Measurements from ENCODE around the gene MARCHF9. TPM values are rescaled to one million over a fixed set of nuclear protein-coding genes. Genes with fewer than 3 reads are reported as not detected.

MARCHF9 gene
- total RNA-seq, 1 experiment from 2014 or later = 6.2 TPM

GRCh38 chr12:57765698-57766463, 11.0 kb downstream of the MARCHF9 start (continued):
- TF ChIP-seq ERG (CRISPR knock-in tag; IDR thresholded peaks at IDR 0.05) (0 out of 2 replicates have a peak, but pooled peaks have one; percentile 62), ZBTB21 (CRISPR knock-in tag; IDR thresholded peaks at IDR 0.05; ENCODE audit: borderline replicate concordance) (no peak), E2F1 (CRISPR knock-in tag; IDR thresholded peaks at IDR 0.05) (no peak), CBFB (CRISPR knock-in tag; IDR thresholded peaks at IDR 0.05; ENCODE audit: low read depth) (no peak), NR2C2 (CRISPR knock-in tag; IDR thresholded peaks at IDR 0.05) (no peak), ZNF396 (CRISPR knock-in tag; IDR thresholded peaks at IDR 0.05; ENCODE audit: borderline replicate concordance) (no peak), IRF1 (CRISPR knock-in tag; IDR thresholded peaks at IDR 0.05) (0 out of 2 replicates have a peak, but pooled peaks have one; percentile 17), SOX15 (CRISPR knock-in tag; IDR thresholded peaks at IDR 0.05) (no peak), PRRX2 (CRISPR knock-in tag; IDR thresholded peaks at IDR 0.05) (0 out of 2 replicates have a peak, but pooled peaks have one; percentile 57), ZNF416 (CRISPR knock-in tag; IDR thresholded peaks at IDR 0.05) (no peak), GABPB1 (CRISPR knock-in tag; IDR thresholded peaks at IDR 0.05) (no peak), TEAD4 (CRISPR knock-in tag; IDR thresholded peaks at IDR 0.05) (no peak), ZNF425 (CRISPR knock-in tag; conservative IDR thresholded peaks at IDR 0.05) (no peak), NR3C1 (CRISPR knock-in tag; conservative IDR thresholded peaks at IDR 0.05; ENCODE audit: low read depth) (no peak)

- ATAC-seq = peak; percentile 44
- H3K27ac Mint-ChIP-seq = no peak within 1 kb of the TSS
- TF ChIP-seq E2F5 (CRISPR knock-in tag; IDR thresholded peaks at IDR 0.05) = no peak
- no peak for TF ChIP-seq GRHL2 (CRISPR knock-in tag; IDR thresholded peaks at IDR 0.05; ENCODE audit: insufficient replicate concordance, severe bottlenecking)
- TF ChIP-seq SOX15 (CRISPR knock-in tag; IDR thresholded peaks at IDR 0.05) = no peak
- TF ChIP-seq PREB (CRISPR knock-in tag; IDR thresholded peaks at IDR 0.05; ENCODE audit: borderline replicate concordance) = no peak
- no peak for TF ChIP-seq STAT6 (CRISPR knock-in tag; conservative IDR thresholded peaks at IDR 0.05; ENCODE audit: low read depth)
- TF ChIP-seq ZMAT4 (CRISPR knock-in tag; IDR thresholded peaks at IDR 0.05) = no peak
- TF ChIP-seq HMGA2 (CRISPR knock-in tag; IDR thresholded peaks at IDR 0.05) = no peak
- 0 out of 2 replicates have a peak, but pooled peaks have one; percentile 62 for TF ChIP-seq ZNF138 (CRISPR knock-in tag; conservative IDR thresholded peaks at IDR 0.05)
- no peak for TF ChIP-seq ZNF317 (CRISPR knock-in tag; IDR thresholded peaks at IDR 0.05; ENCODE audit: borderline replicate concordance, low read depth)
- peak; percentile 60; the same call in 1 of the 2 replicates for TF ChIP-seq PRRX2 (CRISPR knock-in tag; IDR thresholded peaks at IDR 0.05)
- TF ChIP-seq ZNF416 (CRISPR knock-in tag; IDR thresholded peaks at IDR 0.05) = 0 out of 2 replicates have a peak, but pooled peaks have one; percentile 24
Measured at GRCh38 chr12:57766464-57767304, 11.8 kb downstream of the MARCHF9 start, which contains the start of gene CYP27B1. TSS of gene CYP27B1 (minus strand) at chr12:57767078. CDS start at chr12:57767041, 37 bp downstream.

More at GRCh38 chr12:57766464-57767304, 11.8 kb downstream of the MARCHF9 start, which contains the start of gene CYP27B1:
- POLR2A ChIA-PET = interaction anchor here (0.7 to 1.3 kb wide), 4 partner anchors 10 to 163 kb away, joined by 3 to 7 read pairs (median 5); partner anchors contain the start of gene TSFM
- no peaks in the 10 kb centered on the region for H3K9me3 Mint-ChIP-seq
- H3K4me3 Mint-ChIP-seq = peak within 1 kb of the TSS; percentile 74
- H3K4me1 Mint-ChIP-seq = peaks cover 36% of the 10 kb centered on the region
- peaks cover 23% of the 10 kb centered on the region for H3K36me3 Mint-ChIP-seq
- H3K27me3 Mint-ChIP-seq (ENCODE audit: low read depth) = peaks cover 66% of the 10 kb centered on the region
- DNase-seq (ENCODE audit: low spot score) = peak; percentile 61
- CTCF ChIA-PET = interaction anchor here (0.7 to 5.3 kb wide), 14 partner anchors 8 to 183 kb away, joined by 3 to 80 read pairs (median 4); partner anchors contain the start of genes ARHGEF25, AVIL, B4GALNT1 and CDK4
